Epithelial cell of esophagus (primary cell): ENCODE data around the gene KLF16.

Experiments used
- DNase-seq: peaks from one replicate; pipeline ENCODE4 v3.0.0; 2010; ENCODE audit warnings: low read depth
- H3K4me3 ChIP-seq: 2 replicates; pipeline ENCODE4 v1.5.1; 2011; ENCODE audit warnings: mild to moderate bottlenecking, low read length, control low read depth
- TF ChIP-seq, protein P1 (sequence below): IDR thresholded peaks from 2 replicates; pipeline ENCODE4 v1.5.1; 2011; ENCODE audit warnings: low read depth, mild to moderate bottlenecking, low read length, control low read depth, inconsistent platforms; ENCODE audit not compliant: insufficient read depth; ENCODE audit errors: missing control alignments

The KLF16 gene

DNA sequence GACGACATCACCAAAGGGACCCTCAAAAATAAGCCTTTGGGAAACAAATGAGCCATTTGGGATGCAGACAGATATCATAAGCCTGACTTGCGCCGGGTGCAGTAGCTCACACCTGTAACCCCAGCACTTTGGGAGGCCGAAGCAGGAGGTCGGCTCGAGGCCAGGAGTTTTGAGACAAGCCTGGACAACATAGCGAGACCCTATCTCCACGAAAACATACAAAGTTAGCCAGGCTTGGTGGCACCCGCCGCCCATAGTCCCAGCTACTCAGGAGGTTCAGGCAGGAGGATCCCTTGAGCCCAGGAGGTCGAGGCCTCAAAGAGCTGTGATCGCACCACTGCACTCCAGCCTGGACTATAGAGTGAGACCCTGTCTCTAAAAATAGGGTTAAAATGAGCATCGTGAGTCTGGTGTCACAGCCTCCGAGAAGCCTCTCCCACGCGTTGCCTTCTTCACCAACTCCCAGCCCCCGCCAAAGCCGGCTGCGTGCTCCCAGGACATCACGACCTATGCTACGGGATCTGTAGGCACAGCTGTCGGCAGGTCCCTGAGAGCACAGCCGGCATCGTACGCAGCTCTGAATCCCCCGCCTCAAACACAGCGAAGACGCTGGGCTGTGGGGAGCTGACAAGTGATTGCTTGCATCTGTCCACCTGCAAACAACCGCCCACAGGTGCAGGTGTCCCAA, 16.7 kb downstream of the KLF16 start:
- peak overlapping the region; percentile 89 for H3K4me3 ChIP-seq
- no peak for DNase-seq
- TF ChIP-seq, protein P1, sequence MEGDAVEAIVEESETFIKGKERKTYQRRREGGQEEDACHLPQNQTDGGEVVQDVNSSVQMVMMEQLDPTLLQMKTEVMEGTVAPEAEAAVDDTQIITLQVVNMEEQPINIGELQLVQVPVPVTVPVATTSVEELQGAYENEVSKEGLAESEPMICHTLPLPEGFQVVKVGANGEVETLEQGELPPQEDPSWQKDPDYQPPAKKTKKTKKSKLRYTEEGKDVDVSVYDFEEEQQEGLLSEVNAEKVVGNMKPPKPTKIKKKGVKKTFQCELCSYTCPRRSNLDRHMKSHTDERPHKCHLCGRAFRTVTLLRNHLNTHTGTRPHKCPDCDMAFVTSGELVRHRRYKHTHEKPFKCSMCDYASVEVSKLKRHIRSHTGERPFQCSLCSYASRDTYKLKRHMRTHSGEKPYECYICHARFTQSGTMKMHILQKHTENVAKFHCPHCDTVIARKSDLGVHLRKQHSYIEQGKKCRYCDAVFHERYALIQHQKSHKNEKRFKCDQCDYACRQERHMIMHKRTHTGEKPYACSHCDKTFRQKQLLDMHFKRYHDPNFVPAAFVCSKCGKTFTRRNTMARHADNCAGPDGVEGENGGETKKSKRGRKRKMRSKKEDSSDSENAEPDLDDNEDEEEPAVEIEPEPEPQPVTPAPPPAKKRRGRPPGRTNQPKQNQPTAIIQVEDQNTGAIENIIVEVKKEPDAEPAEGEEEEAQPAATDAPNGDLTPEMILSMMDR = no peak

DNA sequence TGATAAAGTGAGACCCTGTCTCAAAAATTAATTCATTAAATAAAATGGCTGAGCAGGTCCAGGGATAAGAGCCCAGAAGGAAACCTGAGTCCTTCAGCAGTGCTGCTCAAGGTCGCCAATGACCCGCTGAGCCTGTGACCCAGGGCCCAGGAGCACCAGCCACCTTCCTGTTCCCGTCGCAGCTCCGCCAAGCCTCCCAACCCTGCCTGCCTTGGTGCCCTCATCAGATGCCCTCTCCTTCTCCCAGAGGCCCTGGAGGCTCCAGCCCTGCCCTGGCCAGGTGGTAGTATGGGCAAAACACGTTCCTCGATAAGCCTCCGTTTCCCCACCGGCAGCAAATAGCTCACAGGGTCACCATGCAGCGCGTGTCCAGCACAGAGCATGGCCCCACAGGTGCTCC, 17.7 kb downstream of the KLF16 start:
- DNase-seq = no peak
- H3K4me3 ChIP-seq = no peak overlapping the region
- TF ChIP-seq, protein P1 = no peak

DNA sequence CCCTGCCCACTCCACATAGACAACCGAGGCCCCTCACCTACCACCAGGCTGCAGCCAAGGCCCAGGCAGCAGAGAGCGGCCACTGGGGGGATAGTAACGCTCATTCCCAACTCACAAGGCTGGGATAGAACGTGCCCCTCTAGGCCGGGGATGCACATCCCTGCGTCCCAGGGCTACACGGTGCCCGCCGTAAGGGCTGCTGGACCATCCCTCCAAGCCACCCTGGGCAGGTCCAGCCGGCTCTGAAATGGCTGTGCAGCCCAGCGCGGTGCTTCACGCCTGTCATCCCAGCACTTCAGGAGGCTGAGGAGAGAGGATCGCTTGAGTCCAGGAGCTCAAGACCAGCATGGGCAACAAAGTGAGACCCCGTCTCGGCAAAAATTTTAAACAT, 18.3 kb downstream of the KLF16 start:
- H3K4me3 ChIP-seq = no peak overlapping the region
- TF ChIP-seq, protein P1 = no peak
- no peak for DNase-seq

DNA sequence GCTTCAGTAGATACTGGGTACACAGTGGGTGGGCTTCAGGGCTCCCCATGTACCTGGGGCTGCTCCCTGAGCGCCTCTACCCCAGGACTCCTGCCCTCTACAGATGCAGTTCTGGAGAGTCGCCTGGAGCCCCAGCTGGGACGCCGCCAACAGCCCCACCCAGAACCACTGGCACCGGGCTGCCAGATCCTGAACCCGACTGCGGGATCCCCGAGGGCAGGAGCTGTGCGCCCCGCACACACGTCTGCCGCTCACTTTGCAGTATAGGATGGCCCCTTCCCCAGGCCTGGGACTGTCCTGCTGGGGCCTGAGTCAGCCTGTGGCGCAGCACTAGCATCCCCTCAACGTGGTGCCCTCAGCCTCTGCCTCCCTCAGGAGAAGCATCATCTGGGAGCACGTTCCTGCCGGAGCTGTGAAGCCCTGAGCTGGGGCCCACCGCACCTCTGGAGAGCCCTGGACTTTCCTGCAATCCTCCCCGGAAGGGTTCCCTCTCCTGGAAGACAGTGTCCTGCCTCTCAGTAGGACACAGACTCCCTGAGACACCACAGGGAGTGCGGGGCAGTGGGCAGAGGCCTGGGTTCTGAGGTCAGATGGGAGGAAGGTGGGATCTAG, 18.8 kb downstream of the KLF16 start:
- DNase-seq = no peak
- no peak overlapping the region for H3K4me3 ChIP-seq

DNA sequence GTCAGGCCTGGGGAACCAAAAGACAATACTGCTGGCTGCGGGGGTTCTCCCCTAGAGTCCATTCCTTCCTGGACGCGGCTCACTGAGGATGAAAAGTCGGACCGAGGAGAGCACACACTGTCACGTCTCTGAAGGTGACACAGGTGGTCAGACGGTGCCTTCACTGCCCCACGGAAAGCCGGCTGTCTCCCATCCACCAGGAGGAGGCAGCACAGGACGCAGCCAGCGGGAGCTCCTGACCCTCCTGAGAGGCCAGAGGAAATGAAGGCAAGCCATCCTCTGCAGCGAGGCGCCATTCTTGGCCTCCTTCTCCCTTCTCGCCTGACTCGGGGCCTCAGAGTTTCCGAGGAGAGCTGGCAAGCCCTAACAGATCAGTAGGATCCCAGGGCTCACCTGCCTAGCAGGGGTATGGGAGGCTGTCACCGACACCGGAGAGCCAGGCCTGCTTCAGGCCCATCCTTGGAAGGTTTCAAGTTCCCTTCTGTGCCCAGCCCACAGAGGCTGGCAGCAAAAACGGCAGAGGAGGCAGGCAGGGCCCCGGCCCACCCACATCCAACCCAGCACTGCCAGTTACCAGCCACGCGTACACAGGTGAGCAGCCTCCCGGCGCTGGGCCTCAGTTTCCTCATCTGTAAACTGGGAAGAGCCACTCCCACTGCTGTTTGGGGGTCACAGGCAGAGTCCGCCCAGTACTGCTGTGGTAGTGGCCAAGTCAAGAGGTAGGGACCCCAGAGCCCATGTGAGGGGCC, 19.6 kb downstream of the KLF16 start:
- no peak overlapping the region for H3K4me3 ChIP-seq
- TF ChIP-seq, protein P1 = peak; percentile 33
- DNase-seq = no peak

More for the DNA sequence above, 18.8 kb downstream of the KLF16 start:
- TF ChIP-seq, protein P1 = no peak

DNA sequence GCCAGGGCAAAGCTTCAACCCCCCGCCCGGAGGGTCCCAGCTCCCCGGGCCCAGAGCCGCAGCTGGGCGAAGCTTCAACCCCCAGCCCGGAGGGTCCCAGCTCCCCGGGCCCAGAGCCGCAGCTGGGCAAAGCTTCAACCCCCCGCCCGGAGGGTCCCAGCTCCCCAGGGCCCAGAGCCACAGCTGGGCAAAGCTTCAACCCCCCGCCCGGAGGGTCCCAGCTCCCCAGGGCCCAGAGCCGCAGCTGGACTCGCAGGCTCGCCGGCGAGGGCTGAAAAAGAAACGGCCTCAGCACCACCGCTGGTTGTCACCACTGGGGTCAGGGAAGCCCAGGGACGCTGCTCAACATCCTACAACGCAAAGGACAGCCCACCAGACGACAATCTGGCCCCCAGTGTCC, 20.3 kb downstream of the KLF16 start:
- no peak for DNase-seq
- H3K4me3 ChIP-seq = no peak overlapping the region
- TF ChIP-seq, protein P1 = no peak
